Panc1 (cell line): ENCODE data around the gene WWOX. TPM values are rescaled to one million over a fixed set of nuclear protein-coding genes. Genes with fewer than 3 reads are reported as not detected.

ENCODE experiments used
- ATAC-seq: fragments of 200-7000 bp; cut with Tn5 transposase; 2 replicates; pipeline ENCODE4 v1.9.1; 2020; ENCODE audit warnings: mild to moderate bottlenecking, moderate library complexity
- BruUV-seq: library from RNA; stranded (reverse); fragments of 400-500 nt; replicated peaks from 2 replicates; lab custom pipeline; 2021; lab: Mats Ljungman, UMichigan
- CTCF ChIA-PET: fragments of 300-600 bp; sonication (Branson Sonifier 250); formaldehyde crosslinking; loops from one replicate; lab custom pipeline; 2022; ENCODE audit warnings: antibody characterized with exemption; lab: Charles Lee
- POLR2A ChIA-PET: fragments of 300-600 bp; sonication (Branson Sonifier 250); formaldehyde crosslinking; loops from one replicate; lab custom pipeline; 2022; ENCODE audit warnings: antibody characterized with exemption; lab: Charles Lee
- DNase-seq: peaks from one replicate; pipeline ENCODE4 v3.0.0-alpha.2; 2010; ENCODE audit warnings: low read depth, low spot score
- H3K27ac ChIP-seq: 2 replicates; pipeline ENCODE4 v1.5.1; 2011; ENCODE audit warnings: mild to moderate bottlenecking, low read length, inconsistent platforms
- H3K27me3 ChIP-seq: fragments of 200-500 bp; sonication (Bioruptor generic); 2 replicates; pipeline ENCODE4 v1.6.0; 2014; ENCODE audit warnings: low read length, inconsistent platforms; ENCODE audit not compliant: control insufficient read depth, insufficient read depth
- H3K36me3 ChIP-seq: fragments of 200-500 bp; sonication (Bioruptor generic); 2 replicates; pipeline ENCODE4 v1.5.1; 2014; ENCODE audit warnings: inconsistent platforms, mild to moderate bottlenecking, low read length, moderate library complexity; ENCODE audit not compliant: control insufficient read depth, insufficient read depth
- H3K4me1 ChIP-seq: 2 replicates; pipeline ENCODE4 v1.5.1; 2011; ENCODE audit warnings: inconsistent platforms, mild to moderate bottlenecking, low read length, moderate library complexity; ENCODE audit not compliant: control insufficient read depth, insufficient read depth
- H3K4me3 ChIP-seq, 2 experiments: 2 replicates each; pipeline ENCODE4 v1.5.1; 2011 to 2012; ENCODE audit warnings: low read depth in 2 of 2, low read length in 2 of 2, mild to moderate bottlenecking in 2 of 2, inconsistent platforms in 1 of 2, moderate library complexity in 1 of 2
- H3K9me3 ChIP-seq: fragments of 200-500 bp; sonication (Bioruptor generic); 2 replicates; pipeline ENCODE4 v1.5.1; 2014; ENCODE audit warnings: low read depth, mild to moderate bottlenecking, inconsistent platforms, low read length, moderate library complexity; ENCODE audit not compliant: control insufficient read depth, insufficient read depth
- CTCF ChIP-seq: fragments of 450-650 bp; IDR thresholded peaks from 2 replicates; pipeline ENCODE4 v1.5.1; 2017; ENCODE audit warnings: mild to moderate bottlenecking
- POLR2AphosphoS5 ChIP-seq: IDR thresholded peaks from 2 replicates; pipeline ENCODE4 v1.6.1; 2012; ENCODE audit warnings: mild to moderate bottlenecking, low read depth, low read length, moderate library complexity
- REST ChIP-seq, 2 experiments: IDR thresholded peaks; 2 replicates each; pipeline ENCODE4 v1.6.1; 2011 to 2012; ENCODE audit warnings: low read depth in 2 of 2, control low read depth in 1 of 2, low read length in 1 of 2, mild to moderate bottlenecking in 1 of 2, moderate library complexity in 1 of 2; ENCODE audit not compliant: insufficient read depth in 1 of 2
- SIN3A ChIP-seq: IDR thresholded peaks from 2 replicates; pipeline ENCODE4 v1.6.1; 2012; ENCODE audit warnings: low read depth, mild to moderate bottlenecking, low read length, moderate library complexity, borderline replicate concordance; ENCODE audit not compliant: insufficient read depth
- TCF7L2 ChIP-seq: IDR thresholded peaks from 2 replicates; pipeline ENCODE4 v1.6.1; 2011; ENCODE audit warnings: mild to moderate bottlenecking, low read depth, low read length, inconsistent platforms
- in situ Hi-C: cut with HindIII; loops from 2 replicates; pipeline ENCODE4 v1.10.0; 2016; ENCODE audit warnings: low sequenced_read_pairs, low pct_unique_long_range_greater_than_20kb
- intact Hi-C: fragments of 100-400 bp; cut with micrococcal nuclease; formaldehyde crosslinking; loops from one replicate; pipeline ENCODE4 v1.10.0; 2022; ENCODE audit not compliant: unreplicated experiment
- total RNA-seq: library from RNA; stranded (reverse); gene quantifications from one replicate; pipeline ENCODE4 v1.2.1, GENCODE V29; 2021; ENCODE audit not compliant: unreplicated experiment

WWOX gene
- total RNA-seq, 1 experiment from 2014 or later: 12.5 TPM

- H3K4me1 ChIP-seq: no peaks in the 10 kb centered on the region
- no TSS peak for BruUV-seq
- DNase-seq (no peak), ATAC-seq (no peak)
- TF ChIP-seq POLR2AphosphoS5 (no peak), SIN3A (no peak), REST (IDR thresholded peaks at IDR 0.05; ENCODE audit: insufficient read depth in 1 of 2, low read depth in 2 of 2, low read length in 1 of 2) (no peak), CTCF (no peak), TCF7L2 (no peak)
- in situ Hi-C loops (no loop called here), intact Hi-C loops (no loop called here)
- H3K4me3 ChIP-seq: no peak overlapping the region
- CTCF ChIA-PET: interaction anchor here (0.6 kb wide), 1 partner anchor 1085 kb away, joined by 3 read pairs; no protein-coding TSS in a partner anchor
- H3K27ac ChIP-seq: no peak overlapping the region
- no peaks in the 10 kb centered on the region for H3K9me3 ChIP-seq
- H3K27me3 ChIP-seq: no peaks in the 10 kb centered on the region
- POLR2A ChIA-PET: no interaction called here
- H3K36me3 ChIP-seq: no peaks in the 10 kb centered on the region
Measured at GRCh38 chr16:79089735-79090284, 990.4 kb downstream of the WWOX start.

GRCh38 chr16:79090966-79091365, 991.5 kb downstream of the WWOX start:
- in situ Hi-C loops: no loop called here
- H3K27ac ChIP-seq: no peak overlapping the region
- ATAC-seq (no peak), DNase-seq (no peak)
- TF ChIP-seq REST (IDR thresholded peaks at IDR 0.05; ENCODE audit: insufficient read depth in 1 of 2, low read depth in 2 of 2, low read length in 1 of 2): no peak
- no peak for TF ChIP-seq SIN3A
- TF ChIP-seq CTCF: no peak
- no peak for TF ChIP-seq TCF7L2
- TF ChIP-seq POLR2AphosphoS5: no peak
- no TSS peak for BruUV-seq
- ChIA-PET CTCF (no interaction called here), POLR2A (no interaction called here)
- intact Hi-C loops: no loop called here
- no peak overlapping the region for H3K4me3 ChIP-seq
- no peaks in the 10 kb centered on the region for H3K4me1 ChIP-seq
- no peaks in the 10 kb centered on the region for H3K36me3 ChIP-seq
- no peaks in the 10 kb centered on the region for H3K9me3 ChIP-seq
- H3K27me3 ChIP-seq: no peaks in the 10 kb centered on the region
